GM18517 (cell line): Measurements from ENCODE around the gene RABEP2.

Experiments used
- ATAC-seq: cut with Tn5 transposase; IDR thresholded peaks from one replicate; pipeline ENCODE4 v1.9.1; 2021; ENCODE audit warnings: mild to moderate bottlenecking, moderate library complexity; ENCODE audit not compliant: unreplicated experiment

The RABEP2 gene

GRCh38 chr16:28859326-28859725 is 65.7 kb downstream of the RABEP2 start:
- no peak for ATAC-seq

GRCh38 chr16:28858421-28858820 is 66.6 kb downstream of the RABEP2 start:
- ATAC-seq = no peak
